Measurements from ENCODE around the gene RAD18.
A peak's percentile ranks its signal among the peaks of the same experiment; 100 is the strongest.

RAD18 gene

DNA sequence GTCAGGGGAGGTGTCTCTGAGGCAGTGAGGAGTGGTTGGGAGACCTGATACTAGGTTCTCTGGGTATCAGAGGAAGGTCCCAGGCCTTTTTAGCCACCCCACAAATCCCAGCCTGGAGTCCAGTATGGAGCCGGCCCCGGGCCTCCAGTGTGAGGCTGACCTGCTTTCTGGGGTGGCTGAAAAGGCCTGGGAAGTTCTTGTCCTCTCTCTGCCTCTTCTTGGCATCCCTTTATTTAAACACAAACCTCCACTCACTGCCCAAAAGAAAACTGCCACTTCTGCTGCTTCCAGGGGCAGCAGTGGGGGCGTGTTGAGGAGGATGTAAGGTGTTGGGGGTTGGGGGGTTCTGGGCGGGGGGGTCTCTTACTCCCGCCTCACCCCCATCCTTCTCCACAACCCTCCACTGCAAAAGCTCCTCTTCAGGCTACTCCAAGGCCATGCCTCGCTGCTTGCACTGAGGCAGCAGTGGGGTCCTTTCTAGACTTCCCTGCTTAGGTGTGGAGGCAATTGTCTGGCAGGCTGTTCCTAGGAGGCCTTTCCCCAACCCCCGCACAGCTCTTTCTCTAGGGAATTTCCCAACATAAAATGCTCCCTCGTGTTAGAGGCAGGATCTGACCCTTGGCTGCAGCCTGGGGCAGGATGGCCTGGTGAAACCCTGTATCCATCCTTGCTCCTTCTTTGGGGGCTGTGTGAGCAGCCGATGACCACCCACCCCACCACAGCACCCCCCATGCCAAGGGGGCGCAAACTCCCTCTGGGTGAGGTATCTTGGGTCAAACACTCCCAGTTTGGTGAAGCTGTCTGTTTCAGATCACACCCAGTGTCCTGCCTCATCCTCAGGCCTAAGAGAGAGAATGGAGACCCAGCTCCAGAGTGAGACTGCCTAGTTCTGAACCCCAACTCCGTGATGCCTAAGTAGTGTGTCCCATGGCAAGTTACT is 12.1 kb upstream of the RAD18 start:
- Histone ChIP-seq H3K4me1 (ENCODE audit: control insufficient read depth in 1 of 2, insufficient read depth in 2 of 2, low read length in 2 of 2) (no peaks in the 10 kb centered on the region), H3K36me3 (ENCODE audit: control insufficient read depth in 1 of 2, insufficient read depth in 2 of 2, low read length in 2 of 2) (no peaks in the 10 kb centered on the region), H3K9me3 (ENCODE audit: control insufficient read depth in 1 of 2, low read length in 2 of 2) (peaks cover 7 to 9% of the 10 kb centered on the region in 2 donors), H3K27me3 (ENCODE audit: low read depth, low read length) (no peaks in the 10 kb centered on the region), H3K27ac (ENCODE audit: low read length) (no peak overlapping the region), H3K4me3 (ENCODE audit: low read depth in 1 of 2, low read length in 2 of 2) (no peak overlapping the region)

DNA sequence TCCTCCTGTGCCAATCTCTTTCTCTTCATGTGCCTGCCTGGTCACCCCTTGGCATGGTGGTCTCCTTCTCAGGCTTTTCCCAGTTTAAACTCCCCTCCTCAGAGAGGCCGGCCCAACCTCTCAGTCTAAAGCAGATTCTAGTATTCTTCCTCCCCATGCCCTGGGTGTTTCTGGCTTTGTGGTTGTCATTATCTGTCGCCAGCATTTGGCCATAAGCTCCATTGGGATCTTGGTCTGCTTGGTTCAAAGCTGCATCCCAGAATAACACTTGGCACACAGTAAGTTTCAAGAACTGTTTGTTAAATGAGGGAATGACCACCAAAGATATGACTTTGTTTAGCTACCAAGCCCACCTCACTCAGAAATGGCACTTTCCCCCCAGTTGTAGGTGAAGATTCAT is 11.2 kb upstream of the RAD18 start:
- no peaks in the 10 kb centered on the region for H3K27me3 ChIP-seq (ENCODE audit: low read depth, low read length)
- no peak overlapping the region for H3K27ac ChIP-seq (ENCODE audit: low read length)
- no peak overlapping the region for H3K4me3 ChIP-seq (ENCODE audit: low read depth in 1 of 2, low read length in 2 of 2)
- no peaks in the 10 kb centered on the region for H3K4me1 ChIP-seq (ENCODE audit: control insufficient read depth in 1 of 2, insufficient read depth in 2 of 2, low read length in 2 of 2)
- H3K36me3 ChIP-seq (ENCODE audit: control insufficient read depth in 1 of 2, insufficient read depth in 2 of 2, low read length in 2 of 2) = no peaks in the 10 kb centered on the region
- peaks cover 7 to 8% of the 10 kb centered on the region in 2 donors for H3K9me3 ChIP-seq (ENCODE audit: control insufficient read depth in 1 of 2, low read length in 2 of 2)

DNA sequence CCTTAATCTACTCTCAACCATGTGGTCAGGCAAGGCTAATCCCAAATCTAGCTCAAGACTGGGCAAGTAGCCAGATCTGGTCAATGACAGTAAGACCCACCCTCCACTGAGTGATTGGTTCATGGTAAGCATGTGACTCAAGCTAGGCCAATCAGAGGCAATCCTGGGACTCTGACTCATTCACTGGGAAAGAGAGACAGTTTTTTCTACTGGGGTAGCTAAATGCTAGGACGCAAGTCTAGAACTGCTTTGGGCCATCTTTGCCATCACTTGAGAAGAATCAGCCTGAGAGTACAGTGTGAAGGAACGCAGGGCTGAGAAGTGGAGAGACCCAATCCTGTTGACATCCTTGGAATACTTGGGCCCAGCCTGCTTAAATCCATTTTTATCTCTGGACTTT is 9.4 kb upstream of the RAD18 start:
- no peaks in the 10 kb centered on the region for H3K36me3 ChIP-seq (ENCODE audit: control insufficient read depth in 1 of 2, insufficient read depth in 2 of 2, low read length in 2 of 2)

DNA sequence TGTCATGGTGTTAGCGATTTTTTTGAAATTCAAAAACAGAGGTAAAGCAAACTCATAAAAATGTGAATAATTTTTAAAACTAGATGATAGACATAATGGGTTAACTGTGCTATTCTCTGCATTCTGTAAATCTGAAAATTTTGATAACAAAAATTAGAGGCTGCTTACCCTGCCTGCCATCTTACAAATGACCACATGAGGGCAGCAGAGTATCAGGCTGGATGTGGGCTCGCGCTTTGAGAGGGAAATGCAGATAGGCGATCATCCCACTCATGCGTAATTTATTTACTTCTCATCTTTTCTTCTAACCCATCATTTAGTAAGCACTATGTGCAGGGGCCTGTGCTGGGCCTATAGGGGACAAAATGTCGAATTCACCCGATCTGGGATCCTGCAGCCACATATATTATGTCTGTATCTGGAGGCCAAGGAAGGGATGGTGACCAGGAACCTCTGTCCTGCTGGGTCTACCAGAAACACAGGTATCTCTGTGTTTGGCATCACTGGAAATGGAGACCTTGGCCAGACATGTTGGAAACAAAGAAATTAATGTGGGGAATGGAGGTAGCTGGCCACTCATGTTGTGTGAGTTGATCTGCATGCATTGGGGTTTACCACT is 7.8 kb upstream of the RAD18 start:
- no peaks in the 10 kb centered on the region for H3K9me3 ChIP-seq (ENCODE audit: control insufficient read depth in 1 of 2, low read length in 2 of 2)
- H3K36me3 ChIP-seq (ENCODE audit: control insufficient read depth in 1 of 2, insufficient read depth in 2 of 2, low read length in 2 of 2) = no peaks in the 10 kb centered on the region
- H3K4me3 ChIP-seq (ENCODE audit: low read depth in 1 of 2, low read length in 2 of 2) = no peak overlapping the region
- no peaks in the 10 kb centered on the region for H3K4me1 ChIP-seq (ENCODE audit: control insufficient read depth in 1 of 2, insufficient read depth in 2 of 2, low read length in 2 of 2)
- H3K27me3 ChIP-seq (ENCODE audit: low read depth, low read length) = no peaks in the 10 kb centered on the region
- H3K27ac ChIP-seq (ENCODE audit: low read length) = no peak overlapping the region

More for the DNA sequence above, 9.4 kb upstream of the RAD18 start:
- Histone ChIP-seq H3K27ac (ENCODE audit: low read length) (no peak overlapping the region), H3K27me3 (ENCODE audit: low read depth, low read length) (no peaks in the 10 kb centered on the region), H3K4me1 (ENCODE audit: control insufficient read depth in 1 of 2, insufficient read depth in 2 of 2, low read length in 2 of 2) (no peaks in the 10 kb centered on the region), H3K9me3 (ENCODE audit: control insufficient read depth in 1 of 2, low read length in 2 of 2) (no peaks in the 10 kb centered on the region), H3K4me3 (ENCODE audit: low read depth in 1 of 2, low read length in 2 of 2) (no peak overlapping the region)

DNA sequence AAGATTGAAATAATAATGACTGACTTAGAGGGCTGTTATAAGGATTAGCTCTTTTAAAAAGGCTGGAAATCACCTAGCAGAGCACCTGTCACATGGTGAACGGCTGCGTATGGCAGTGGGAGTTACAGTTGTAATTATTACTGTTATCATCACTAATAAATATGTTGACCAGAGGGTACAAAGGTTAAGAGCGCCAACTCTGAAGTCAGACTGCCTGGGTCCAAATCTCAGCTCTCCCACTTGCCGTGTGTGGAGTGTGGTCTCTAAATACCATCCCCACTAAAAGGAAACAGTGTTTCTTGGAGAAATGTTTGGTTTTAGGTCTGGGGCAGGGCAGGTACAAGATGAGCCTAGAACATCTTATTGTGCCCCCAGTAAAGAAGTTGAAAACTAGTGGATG is 6.0 kb upstream of the RAD18 start:
- no peaks in the 10 kb centered on the region for H3K27me3 ChIP-seq (ENCODE audit: low read depth, low read length)
- no peaks in the 10 kb centered on the region for H3K36me3 ChIP-seq (ENCODE audit: control insufficient read depth in 1 of 2, insufficient read depth in 2 of 2, low read length in 2 of 2)
- H3K4me3 ChIP-seq (ENCODE audit: low read depth in 1 of 2, low read length in 2 of 2) = no peak overlapping the region
- peak overlapping the region; percentile 71 for H3K27ac ChIP-seq (ENCODE audit: low read length)
- no peaks in the 10 kb centered on the region for H3K9me3 ChIP-seq (ENCODE audit: control insufficient read depth in 1 of 2, low read length in 2 of 2)
- H3K4me1 ChIP-seq (ENCODE audit: control insufficient read depth in 1 of 2, insufficient read depth in 2 of 2, low read length in 2 of 2) = no peaks in the 10 kb centered on the region

DNA sequence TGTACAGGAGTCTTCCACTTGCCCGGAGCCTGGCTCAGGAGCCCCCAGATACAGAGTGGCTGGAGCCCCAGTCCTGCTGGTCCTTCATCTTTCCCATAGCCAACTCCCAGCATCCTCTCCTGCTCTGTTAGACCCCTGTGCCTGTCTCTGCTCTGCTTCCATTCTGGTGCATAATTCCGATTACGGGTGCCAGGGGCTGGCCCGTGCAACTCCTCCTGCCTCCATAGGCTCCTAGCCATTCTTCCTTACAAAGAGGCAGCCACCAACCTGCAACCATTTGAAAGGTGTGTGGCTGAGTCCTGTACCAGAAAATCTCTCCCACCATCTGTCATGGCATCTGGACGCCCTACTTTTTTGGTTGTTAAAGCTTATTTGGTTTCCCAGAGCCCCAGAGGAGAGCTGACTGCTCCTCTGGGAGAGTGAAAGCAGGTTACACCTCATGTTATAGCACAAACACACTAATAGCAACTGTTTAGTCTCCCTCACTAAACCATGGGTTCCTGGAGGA is 5.2 kb upstream of the RAD18 start:
- peak overlapping the region in 1 of 2 donors; percentile 19 for H3K4me3 ChIP-seq (ENCODE audit: low read depth in 1 of 2, low read length in 2 of 2)
- peaks cover 3 to 4% of the 10 kb centered on the region in 2 donors for H3K4me1 ChIP-seq (ENCODE audit: control insufficient read depth in 1 of 2, insufficient read depth in 2 of 2, low read length in 2 of 2)
- H3K36me3 ChIP-seq (ENCODE audit: control insufficient read depth in 1 of 2, insufficient read depth in 2 of 2, low read length in 2 of 2) = no peaks in the 10 kb centered on the region
- H3K27ac ChIP-seq (ENCODE audit: low read length) = peak overlapping the region; percentile 71
- H3K9me3 ChIP-seq (ENCODE audit: control insufficient read depth in 1 of 2, low read length in 2 of 2) = no peaks in the 10 kb centered on the region
- no peaks in the 10 kb centered on the region for H3K27me3 ChIP-seq (ENCODE audit: low read depth, low read length)

DNA sequence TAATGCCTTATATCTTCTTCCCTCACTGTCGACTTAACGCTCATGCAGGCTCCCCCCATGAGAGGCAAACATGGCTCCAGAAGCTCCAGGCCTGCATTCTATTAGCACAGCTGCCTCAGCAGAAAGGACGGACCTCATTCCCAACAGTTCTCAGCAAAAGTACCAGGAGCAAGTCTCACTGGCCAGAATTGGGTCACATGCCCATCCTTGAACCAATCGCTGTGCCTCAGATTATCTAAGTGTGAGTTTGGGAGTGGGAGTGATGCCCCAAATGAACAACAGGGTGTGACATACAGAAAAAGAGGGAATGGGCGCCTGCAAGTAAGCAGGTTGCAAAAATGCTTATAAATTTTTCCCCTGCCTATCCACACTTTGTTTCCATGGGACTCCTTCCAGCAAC is 4.3 kb upstream of the RAD18 start:
- Histone ChIP-seq H3K36me3 (ENCODE audit: control insufficient read depth in 1 of 2, insufficient read depth in 2 of 2, low read length in 2 of 2) (no peaks in the 10 kb centered on the region), H3K4me3 (ENCODE audit: low read depth in 1 of 2, low read length in 2 of 2) (no peak overlapping the region), H3K27me3 (ENCODE audit: low read depth, low read length) (no peaks in the 10 kb centered on the region), H3K27ac (ENCODE audit: low read length) (peak overlapping the region; percentile 71), H3K9me3 (ENCODE audit: control insufficient read depth in 1 of 2, low read length in 2 of 2) (no peaks in the 10 kb centered on the region), H3K4me1 (ENCODE audit: control insufficient read depth in 1 of 2, insufficient read depth in 2 of 2, low read length in 2 of 2) (peaks cover 4 to 8% of the 10 kb centered on the region in 2 donors)

DNA sequence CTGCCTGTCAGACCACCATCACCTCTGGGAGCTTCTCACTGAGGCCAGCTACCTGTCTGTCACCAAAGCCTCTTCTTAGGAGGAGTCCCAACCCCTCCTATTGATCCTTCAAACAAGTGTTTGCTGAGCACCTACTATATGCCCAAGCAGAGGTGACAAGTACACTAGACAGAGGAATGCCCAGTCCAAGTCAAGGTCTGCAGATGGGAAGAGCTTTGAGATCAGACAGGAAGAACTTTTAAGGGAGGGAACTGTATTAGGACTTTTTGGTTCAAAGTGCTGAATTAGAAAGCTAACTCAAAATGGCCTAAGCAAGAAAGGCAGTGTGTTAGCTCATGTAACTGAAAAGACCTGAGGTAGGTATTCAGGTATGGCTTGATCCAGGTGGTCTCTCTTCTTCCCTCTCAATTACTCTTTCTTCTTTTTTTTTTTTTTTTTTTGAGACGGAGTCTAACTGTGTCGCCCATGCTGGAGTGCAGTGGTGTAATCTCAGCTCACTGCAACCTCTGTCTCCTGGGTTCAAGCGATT is 3.6 kb upstream of the RAD18 start:
- Histone ChIP-seq H3K9me3 (ENCODE audit: control insufficient read depth in 1 of 2, low read length in 2 of 2) (no peaks in the 10 kb centered on the region), H3K4me1 (ENCODE audit: control insufficient read depth in 1 of 2, insufficient read depth in 2 of 2, low read length in 2 of 2) (peaks cover 4 to 15% of the 10 kb centered on the region in 2 donors), H3K27me3 (ENCODE audit: low read depth, low read length) (no peaks in the 10 kb centered on the region), H3K27ac (ENCODE audit: low read length) (no peak overlapping the region), H3K36me3 (ENCODE audit: control insufficient read depth in 1 of 2, insufficient read depth in 2 of 2, low read length in 2 of 2) (no peaks in the 10 kb centered on the region), H3K4me3 (ENCODE audit: low read depth in 1 of 2, low read length in 2 of 2) (no peak overlapping the region)

DNA sequence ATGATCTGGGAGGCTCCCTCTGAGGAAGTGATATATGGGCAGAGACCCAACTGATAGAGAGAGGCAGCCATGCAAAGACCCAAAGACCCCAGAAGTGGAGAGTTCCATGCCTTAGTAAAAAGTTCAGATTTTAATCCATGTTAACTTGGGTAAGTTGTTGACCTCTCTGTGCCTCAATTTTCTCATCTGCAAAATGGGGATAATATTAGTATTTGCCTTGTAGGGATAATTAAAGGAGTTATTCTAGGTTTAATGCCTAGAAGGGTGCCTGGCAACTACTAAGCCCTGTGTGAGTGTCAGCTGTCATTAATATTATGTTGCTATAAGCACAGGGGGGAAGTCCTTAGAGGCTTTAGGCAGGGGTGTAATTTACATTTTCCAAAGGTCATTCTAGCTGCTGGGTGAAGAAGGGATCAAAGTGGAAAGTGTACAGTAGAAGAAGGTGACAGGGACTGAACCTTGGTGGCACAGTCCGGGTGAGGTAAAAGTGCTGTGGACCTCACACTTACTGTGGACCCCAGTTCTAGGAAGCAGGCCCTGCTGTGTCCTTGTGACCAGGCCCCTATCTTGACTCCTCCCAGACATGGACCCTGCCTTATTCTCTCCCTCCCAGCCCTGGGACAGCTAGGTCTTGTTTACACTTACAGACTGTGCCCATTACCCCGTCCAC is 3.0 kb upstream of the RAD18 start:
- Histone ChIP-seq H3K36me3 (ENCODE audit: control insufficient read depth in 1 of 2, insufficient read depth in 2 of 2, low read length in 2 of 2) (no peaks in the 10 kb centered on the region), H3K4me1 (ENCODE audit: control insufficient read depth in 1 of 2, insufficient read depth in 2 of 2, low read length in 2 of 2) (peaks cover 4 to 16% of the 10 kb centered on the region in 2 donors), H3K4me3 (ENCODE audit: low read depth in 1 of 2, low read length in 2 of 2) (no peak overlapping the region), H3K27ac (ENCODE audit: low read length) (no peak overlapping the region), H3K9me3 (ENCODE audit: control insufficient read depth in 1 of 2, low read length in 2 of 2) (no peaks in the 10 kb centered on the region), H3K27me3 (ENCODE audit: low read depth, low read length) (no peaks in the 10 kb centered on the region)

DNA sequence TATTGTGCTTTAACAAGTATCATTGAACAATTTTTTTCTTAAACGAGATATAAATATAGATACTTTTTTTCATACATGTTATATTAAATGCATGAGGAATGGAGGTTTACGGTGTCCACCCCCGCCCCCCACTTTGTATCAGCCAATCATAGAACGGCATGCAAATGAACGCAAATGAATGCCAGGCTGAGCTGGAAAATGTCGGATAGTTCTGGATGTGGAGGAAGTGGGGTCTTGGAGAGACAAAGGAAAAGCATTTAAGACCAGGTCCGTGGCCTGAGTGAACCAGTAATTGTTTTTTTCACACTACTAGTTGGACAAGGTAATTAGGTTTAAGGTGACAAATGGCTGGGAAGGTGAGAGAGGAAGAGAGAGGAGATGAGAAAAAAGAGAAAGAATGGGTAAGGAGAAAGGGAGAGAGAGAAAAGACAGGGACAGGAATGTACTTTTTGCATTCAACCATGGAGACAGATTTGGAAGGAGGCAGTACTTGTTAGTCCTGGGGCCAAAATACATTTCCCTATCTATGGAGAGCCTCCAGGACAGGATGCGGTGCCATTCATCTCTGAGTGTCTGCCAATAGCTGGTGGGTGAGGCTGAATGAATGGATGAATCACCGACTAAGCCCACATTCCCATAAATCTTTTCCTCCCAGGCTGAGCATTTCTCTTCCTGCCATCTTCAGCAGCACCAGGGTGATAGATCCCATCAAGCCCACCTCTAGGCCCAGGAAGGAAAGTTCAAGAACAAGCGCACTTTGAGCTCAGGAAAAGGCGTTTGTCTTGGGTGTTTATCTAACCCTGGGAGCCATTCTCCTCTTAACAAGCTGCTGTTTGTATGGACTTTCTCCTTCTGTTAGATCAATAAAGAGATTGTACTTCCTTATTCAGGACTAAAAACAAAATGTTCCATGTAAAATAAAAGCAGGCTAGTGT is 1.4 kb upstream of the RAD18 start:
- Histone ChIP-seq H3K27ac (ENCODE audit: low read length) (peak overlapping the region; percentile 88), H3K9me3 (ENCODE audit: control insufficient read depth in 1 of 2, low read length in 2 of 2) (no peaks in the 10 kb centered on the region), H3K4me3 (ENCODE audit: low read depth in 1 of 2, low read length in 2 of 2) (no peak overlapping the region), H3K27me3 (ENCODE audit: low read depth, low read length) (no peaks in the 10 kb centered on the region), H3K36me3 (ENCODE audit: control insufficient read depth in 1 of 2, insufficient read depth in 2 of 2, low read length in 2 of 2) (no peaks in the 10 kb centered on the region), H3K4me1 (ENCODE audit: control insufficient read depth in 1 of 2, insufficient read depth in 2 of 2, low read length in 2 of 2) (peaks cover 4 to 16% of the 10 kb centered on the region in 2 donors)
